GM12878 (cell line): ENCODE results near the gene TMPRSS7. TPM values are rescaled to one million over a fixed set of nuclear protein-coding genes. Genes with fewer than 3 reads are reported as not detected.
A peak's percentile ranks its signal among the peaks of the same experiment; 100 is the strongest.

Source experiments
- ATAC-seq: fragments of 200-7000 bp; cut with Tn5 transposase; 3 replicates; pipeline ENCODE4 v1.9.1; 2020; ENCODE audit warnings: mild to moderate bottlenecking, moderate library complexity
- BruUV-seq: library from RNA; stranded (reverse); fragments of 400-500 nt; replicated peaks from 2 replicates; lab custom pipeline; 2021; lab: Mats Ljungman, UMichigan
- CTCF ChIA-PET: fragments of 300-600 bp; sonication (Branson Sonifier 250); formaldehyde crosslinking; extraction: SDS; loops from one replicate; lab custom pipeline; 2021; ENCODE audit warnings: inconsistent platforms; lab: Yijun Ruan, JAX
- POLR2A ChIA-PET: fragments of 350-600 bp; formaldehyde crosslinking; extraction: SDS; loops from one replicate; lab custom pipeline; 2021; ENCODE audit warnings: inconsistent platforms; lab: Charles Lee
- RAD21 ChIA-PET: fragments of 300-600 bp; sonication (Branson Sonifier 250); formaldehyde crosslinking; loops from one replicate; lab custom pipeline; 2023; ENCODE audit warnings: antibody characterized with exemption; ENCODE audit not compliant: unreplicated experiment; lab: Charles Lee
- SMC1A ChIA-PET: fragments of 300-600 bp; sonication (Branson Sonifier 250); formaldehyde crosslinking; loops from one replicate; lab custom pipeline; 2023; ENCODE audit not compliant: unreplicated experiment, uncharacterized antibody; lab: Charles Lee
- DNase-seq: peaks from one replicate; pipeline ENCODE4 v3.0.0-alpha.2; 2011; ENCODE audit warnings: low read depth, low spot score
- FAIRE-seq: peaks from 3 replicates; lab custom pipeline; 2011; peaks lifted over from hg19 to GRCh38; lab: Jason Lieb, UNC
- H2AFZ ChIP-seq: 2 replicates; pipeline ENCODE4 v1.6.0; 2011; ENCODE audit warnings: low read depth, low read length, control low read depth; ENCODE audit not compliant: control insufficient read depth
- H3K27ac ChIP-seq: 2 replicates; pipeline ENCODE4 v1.5.1; 2011; ENCODE audit warnings: control low read depth; ENCODE audit not compliant: control insufficient read depth, insufficient read depth
- H3K27me3 ChIP-seq, 2 experiments: replicated peaks in 1 of 2; 2 replicates each; pipeline versions ENCODE4 v1.6.0 to v1.6.1; 2011; ENCODE audit warnings: low read length in 1 of 2; ENCODE audit not compliant: control insufficient read depth in 2 of 2, insufficient read depth in 2 of 2
- H3K36me3 ChIP-seq, 2 experiments: 2 replicates each; pipeline ENCODE4 v1.5.1; 2011; ENCODE audit warnings: low read length in 1 of 2; ENCODE audit not compliant: control insufficient read depth in 2 of 2, insufficient read depth in 2 of 2
- H3K4me1 ChIP-seq: 2 replicates; pipeline ENCODE4 v1.6.1; 2011; ENCODE audit warnings: mild to moderate bottlenecking, low read length, moderate library complexity, mixed read lengths; ENCODE audit not compliant: control insufficient read depth, insufficient read depth
- H3K4me2 ChIP-seq: 2 replicates; pipeline ENCODE4 v1.6.0; 2011; ENCODE audit warnings: control low read depth; ENCODE audit not compliant: control insufficient read depth, insufficient read depth
- H3K4me3 ChIP-seq: fragments of 200-600 bp; sonication (generic); 2 replicates; pipeline ENCODE4 v1.5.1; 2016
- H3K79me2 ChIP-seq: 2 replicates; pipeline ENCODE4 v1.6.0; 2011; ENCODE audit warnings: low read length; ENCODE audit not compliant: control insufficient read depth, insufficient read depth
- H3K9ac ChIP-seq: 2 replicates; pipeline ENCODE4 v1.8.0; 2011; ENCODE audit warnings: low read length, control low read depth, mixed read lengths; ENCODE audit not compliant: control insufficient read depth, insufficient read depth
- H3K9me3 ChIP-seq: replicated peaks from 3 replicates; pipeline ENCODE4 v1.5.1; 2011; ENCODE audit warnings: mild to moderate bottlenecking, low read length; ENCODE audit not compliant: control insufficient read depth, insufficient read depth
- H4K20me1 ChIP-seq: 2 replicates; pipeline ENCODE4 v1.6.0; 2011; ENCODE audit not compliant: control insufficient read depth, insufficient read depth
- ATF2 ChIP-seq: IDR thresholded peaks from 2 replicates; pipeline ENCODE4 v1.6.1; 2012; ENCODE audit warnings: low read length, inconsistent platforms
- POLR2AphosphoS2 ChIP-seq: IDR thresholded peaks from 2 replicates; pipeline ENCODE4 v1.6.1; 2011; ENCODE audit warnings: low read depth, mild to moderate bottlenecking, low read length, improper control_type of control experiment, moderate library complexity
- TBL1XR1 ChIP-seq: IDR thresholded peaks from 2 replicates; pipeline ENCODE4 v1.6.1; 2012; ENCODE audit warnings: low read depth, low read length, improper control_type of control experiment
- YY1 ChIP-seq: IDR thresholded peaks from 2 replicates; pipeline ENCODE4 v1.6.1; 2011; ENCODE audit warnings: low read depth, mild to moderate bottlenecking, low read length
- WGBS: methylation state at CpG from one replicate; pipeline ENCODE4 v1.1.6; 2016; ENCODE audit warnings: low lambda C conversion rate; ENCODE audit not compliant: insufficient replicate concordance, insufficient coverage; ENCODE audit errors: missing lambda C conversion rate; 5-methylcytosine and 5-hydroxymethylcytosine counted together
- in situ Hi-C: fragments of 300-500 bp; cut with MboI; formaldehyde crosslinking; loops from 9 replicates; pipeline ENCODE4 v1.14.3; 2018; ENCODE audit warnings: mixed read lengths
- intact Hi-C: fragments of 100-400 bp; cut with micrococcal nuclease; formaldehyde crosslinking; loops from one replicate; pipeline ENCODE4 v1.14.2; 2022; ENCODE audit not compliant: unreplicated experiment
- polyA plus RNA-seq, 11 experiments: library from polyadenylated mRNA; depleted of rRNA in 4 of 11; unstranded in 6 of 11; stranded (reverse) in 5 of 11; fragments of >200 nt; fragmentation: Nextera tagmentation in 4 of 11; fragmentation: Illumina TruSeq in 1 of 11; extraction: Ambion mirVana in 4 of 11; extraction: Trizol in 1 of 11; gene quantifications; 1 replicate in 1 of 11; 2 replicates in 10 of 11; pipeline versions ENCODE4 v1.2.1 to v1.2.3, GENCODE V29; 2011 to 2016; ENCODE audit warnings: inconsistent platforms in 2 of 11, missing spikeins in 2 of 11, low read depth in 1 of 11
- total RNA-seq, 4 experiments: library from RNA; depleted of rRNA in 3 of 4; stranded (reverse); fragments of >200 nt in 3 of 4; fragmentation: Illumina TruSeq in 1 of 4; extraction: Trizol in 1 of 4; gene quantifications; 2 replicates each; pipeline versions ENCODE4 v1.2.1 to v1.2.3, GENCODE V29; 2013 to 2021
- TF ChIP-seq, protein P1 (sequence below), 3 experiments: IDR thresholded peaks in 2 of 3; conservative IDR thresholded peaks in 1 of 3; 2 replicates each; pipeline ENCODE4 v1.5.1; 2011; ENCODE audit warnings: low read depth in 3 of 3, low read length in 3 of 3, mild to moderate bottlenecking in 3 of 3, control low read depth in 2 of 3, moderate library complexity in 2 of 3, inconsistent platforms in 1 of 3, mixed read lengths in 1 of 3; ENCODE audit not compliant: control insufficient read depth in 2 of 3, insufficient read depth in 1 of 3; ENCODE audit errors: extremely low read depth in 1 of 3

The TMPRSS7 gene
- total and polyA plus RNA-seq, 10 of the 15 experiments (the other 5 are each of a cell fraction or from before 2014, with no cell fraction given) = 0.03 TPM; not detected in 9

DNA sequence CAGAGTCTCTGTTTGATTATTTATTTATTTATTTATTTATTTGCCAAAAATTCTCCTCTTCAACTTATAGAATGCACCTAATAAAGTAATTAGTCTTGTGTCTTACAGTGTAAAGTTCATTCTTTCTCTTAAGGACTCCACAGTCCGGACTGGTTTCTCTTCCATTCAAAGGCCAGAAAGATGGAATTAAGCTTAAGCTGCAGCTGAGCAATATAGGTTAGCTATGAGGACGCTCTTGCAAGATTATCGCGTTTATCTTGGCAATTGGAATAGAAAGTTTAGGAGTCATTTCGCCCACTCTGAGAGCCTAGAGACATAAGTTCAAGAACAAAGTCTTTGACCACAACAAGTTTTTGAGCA, 20.8 kb upstream of the TMPRSS7 start:
- H3K4me3 ChIP-seq = no peak overlapping the region
- ATAC-seq (peak; percentile 52), FAIRE-seq (no peak), DNase-seq (no peak)
- TF ChIP-seq ATF2 (no peak), YY1 (no peak), POLR2AphosphoS2 (no peak), TBL1XR1 (no peak)
- TF ChIP-seq, protein P1, sequence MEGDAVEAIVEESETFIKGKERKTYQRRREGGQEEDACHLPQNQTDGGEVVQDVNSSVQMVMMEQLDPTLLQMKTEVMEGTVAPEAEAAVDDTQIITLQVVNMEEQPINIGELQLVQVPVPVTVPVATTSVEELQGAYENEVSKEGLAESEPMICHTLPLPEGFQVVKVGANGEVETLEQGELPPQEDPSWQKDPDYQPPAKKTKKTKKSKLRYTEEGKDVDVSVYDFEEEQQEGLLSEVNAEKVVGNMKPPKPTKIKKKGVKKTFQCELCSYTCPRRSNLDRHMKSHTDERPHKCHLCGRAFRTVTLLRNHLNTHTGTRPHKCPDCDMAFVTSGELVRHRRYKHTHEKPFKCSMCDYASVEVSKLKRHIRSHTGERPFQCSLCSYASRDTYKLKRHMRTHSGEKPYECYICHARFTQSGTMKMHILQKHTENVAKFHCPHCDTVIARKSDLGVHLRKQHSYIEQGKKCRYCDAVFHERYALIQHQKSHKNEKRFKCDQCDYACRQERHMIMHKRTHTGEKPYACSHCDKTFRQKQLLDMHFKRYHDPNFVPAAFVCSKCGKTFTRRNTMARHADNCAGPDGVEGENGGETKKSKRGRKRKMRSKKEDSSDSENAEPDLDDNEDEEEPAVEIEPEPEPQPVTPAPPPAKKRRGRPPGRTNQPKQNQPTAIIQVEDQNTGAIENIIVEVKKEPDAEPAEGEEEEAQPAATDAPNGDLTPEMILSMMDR (IDR thresholded peaks at IDR 0.05 in 2 of 3, conservative IDR thresholded peaks at IDR 0.05 in 1 of 3; ENCODE audit: control insufficient read depth in 2 of 3, extremely low read depth in 1 of 3, insufficient read depth in 1 of 3, low read depth in 3 of 3, low read length in 3 of 3) = no peak
- in situ Hi-C loops = no loop called here
- no peak overlapping the region for H3K27ac ChIP-seq
- no peak overlapping the region for H3K9ac ChIP-seq
- POLR2A ChIA-PET = interaction anchor here (0.6 to 2.5 kb wide), 4 partner anchors 10 to 35 kb away, joined by 3 to 9 read pairs (median 8); partner anchors contain the start of gene ABHD10
- WGBS = 45% methylated on average over 5 of the region's 5 CpGs
- H4K20me1 ChIP-seq = no peaks in the 10 kb centered on the region
- H3K79me2 ChIP-seq = no peaks in the 10 kb centered on the region
- no peaks in the 10 kb centered on the region for H3K36me3 ChIP-seq
- BruUV-seq = no TSS peak
- no peak overlapping the region for H3K4me2 ChIP-seq
- SMC1A ChIA-PET = interaction anchor here (0.7 to 15.1 kb wide), 45 partner anchors 10 to 436 kb away, joined by 3 to 417 read pairs (median 4); partner anchors contain the start of genes ABHD10, TAGLN3 and TMPRSS7
- H3K27me3 ChIP-seq = no peaks in the 10 kb centered on the region; a peak in 1 of 4 replicates
- CTCF ChIA-PET = interaction anchor here (0.6 to 10.9 kb wide), 66 partner anchors 10 to 569 kb away, joined by 3 to 467 read pairs (median 5); partner anchors contain the start of genes ABHD10, PHLDB2, TAGLN3 and TMPRSS7
- RAD21 ChIA-PET = interaction anchor here (0.7 to 6.0 kb wide), 40 partner anchors 10 to 346 kb away, joined by 3 to 158 read pairs (median 4); partner anchors contain the start of genes ABHD10, PHLDB2 and TAGLN3
- H3K9me3 ChIP-seq = no peaks in the 10 kb centered on the region
- peak overlapping the region; percentile 79 for H2AFZ ChIP-seq
- intact Hi-C loops = loop anchor here (1.0 kb wide), 3 partner anchors 24 to 296 kb away; no protein-coding TSS in a partner anchor
- no peaks in the 10 kb centered on the region for H3K4me1 ChIP-seq
